GM21619 (cell line): ENCODE measurements around the gene PABPN1L.

Source experiments
- ATAC-seq: cut with Tn5 transposase; IDR thresholded peaks from one replicate; pipeline ENCODE4 v1.9.1; 2021; ENCODE audit not compliant: unreplicated experiment

The PABPN1L gene

GRCh38 chr16:88884569-88885271, 18.3 kb upstream of the PABPN1L start:
- no peak for ATAC-seq

GRCh38 chr16:88883946-88884345, 17.5 kb upstream of the PABPN1L start:
- no peak for ATAC-seq

- no peak for ATAC-seq
Measured at GRCh38 chr16:88883117-88883895, 16.8 kb upstream of the PABPN1L start.

- no peak for ATAC-seq
Measured at GRCh38 chr16:88882358-88883030, 16.0 kb upstream of the PABPN1L start.

- ATAC-seq, result no peak
Measured at GRCh38 chr16:88881675-88882357, 15.4 kb upstream of the PABPN1L start.

- ATAC-seq, result no peak
Measured at GRCh38 chr16:88881007-88881615, 14.7 kb upstream of the PABPN1L start.

- ATAC-seq, result no peak
Measured at GRCh38 chr16:88880226-88881006, 14.0 kb upstream of the PABPN1L start.

GRCh38 chr16:88879788-88880055, 13.3 kb upstream of the PABPN1L start:
- ATAC-seq, result no peak

- ATAC-seq, result no peak
Measured at GRCh38 chr16:88878967-88879787, 12.7 kb upstream of the PABPN1L start.

- ATAC-seq, result no peak
Measured at GRCh38 chr16:88878356-88878755, 11.9 kb upstream of the PABPN1L start.

GRCh38 chr16:88877564-88878289, 11.3 kb upstream of the PABPN1L start:
- ATAC-seq, result no peak

- ATAC-seq, result no peak
Measured at GRCh38 chr16:88876942-88877526, 10.6 kb upstream of the PABPN1L start.

- no peak for ATAC-seq
Measured at GRCh38 chr16:88875703-88876234, 9.3 kb upstream of the PABPN1L start.

GRCh38 chr16:88874938-88875599, 8.6 kb upstream of the PABPN1L start:
- no peak for ATAC-seq

- no peak for ATAC-seq
Measured at GRCh38 chr16:88872650-88873331, 6.3 kb upstream of the PABPN1L start.

- no peak for ATAC-seq
Measured at GRCh38 chr16:88871730-88872416, 5.4 kb upstream of the PABPN1L start.

- ATAC-seq, result no peak
Measured at GRCh38 chr16:88871349-88871702, 4.9 kb upstream of the PABPN1L start.
